Measurements from ENCODE around the gene CYP3A5. TPM values are rescaled to one million over a fixed set of nuclear protein-coding genes. Genes with fewer than 3 reads are reported as not detected.

Gene CYP3A5
- total and polyA plus RNA-seq, 9 of the 15 experiments (the other 6 are each of a cell fraction or from before 2014, with no cell fraction given), result 0.73 to 2.8 (median 1.5) TPM

GRCh38 chr7:99616359-99617191 lies 63.2 kb downstream of the CYP3A5 start, which contains the start of gene ZSCAN25 (continued):
- TF ChIP-seq E2F6 (IDR thresholded peaks at IDR 0.05; ENCODE audit: borderline replicate concordance in 1 of 2, extremely low read depth in 1 of 2, insufficient read depth in 1 of 2, insufficient read length in 1 of 2, low read depth in 1 of 2, low read length in 1 of 2, poor library complexity in 1 of 2, severe bottlenecking in 1 of 2) (peak; percentile 74 to 80), FOXJ2 (tag; IDR thresholded peaks at IDR 0.05) (no peak), ZNF239 (CRISPR knock-in tag; IDR thresholded peaks at IDR 0.05) (peak; percentile 28; the same call in 1 of the 2 replicates), MYBL2 (IDR thresholded peaks at IDR 0.05; ENCODE audit: low read depth) (peak; percentile 16; the same call in 1 of the 2 replicates), MYBL2 (CRISPR knock-in tag; IDR thresholded peaks at IDR 0.05; ENCODE audit: borderline replicate concordance) (no peak), RFX7 (CRISPR knock-in tag; IDR thresholded peaks at IDR 0.05) (no peak), BCOR (IDR thresholded peaks at IDR 0.05) (peak; percentile 100), ZNF444 (CRISPR knock-in tag; IDR thresholded peaks at IDR 0.05) (no peak), TAL1 (IDR thresholded peaks at IDR 0.05) (no peak; the same call in 1 of the 2 replicates), STAG1 (CRISPR knock-in tag; IDR thresholded peaks at IDR 0.05; ENCODE audit: borderline replicate concordance) (no peak), ZNF143 (CRISPR knock-in tag; IDR thresholded peaks at IDR 0.05) (peak; percentile 57; the same call in 1 of the 2 replicates), JUND (IDR thresholded peaks at IDR 0.05; ENCODE audit: borderline replicate concordance, low read depth, low read length) (peak; percentile 81), JUND (tag; IDR thresholded peaks at IDR 0.05; ENCODE audit: borderline replicate concordance, low read depth, low read length) (peak; percentile 23; the same call in 1 of the 3 replicates), U2AF1 (optimal IDR thresholded peaks at IDR 0.05; ENCODE audit: low read depth, low read length) (peak; percentile 69), ZNF766 (CRISPR knock-in tag; conservative IDR thresholded peaks at IDR 0.05) (peak; percentile 76; the same call in 1 of the 2 replicates), CEBPB (tag; IDR thresholded peaks at IDR 0.05) (no peak), ELF2 (CRISPR knock-in tag; IDR thresholded peaks at IDR 0.05) (peak; percentile 96), DPF2 (IDR thresholded peaks at IDR 0.05) (peak; percentile 64; the same call in 1 of the 2 replicates)
- TF ChIP-seq, protein P1, sequence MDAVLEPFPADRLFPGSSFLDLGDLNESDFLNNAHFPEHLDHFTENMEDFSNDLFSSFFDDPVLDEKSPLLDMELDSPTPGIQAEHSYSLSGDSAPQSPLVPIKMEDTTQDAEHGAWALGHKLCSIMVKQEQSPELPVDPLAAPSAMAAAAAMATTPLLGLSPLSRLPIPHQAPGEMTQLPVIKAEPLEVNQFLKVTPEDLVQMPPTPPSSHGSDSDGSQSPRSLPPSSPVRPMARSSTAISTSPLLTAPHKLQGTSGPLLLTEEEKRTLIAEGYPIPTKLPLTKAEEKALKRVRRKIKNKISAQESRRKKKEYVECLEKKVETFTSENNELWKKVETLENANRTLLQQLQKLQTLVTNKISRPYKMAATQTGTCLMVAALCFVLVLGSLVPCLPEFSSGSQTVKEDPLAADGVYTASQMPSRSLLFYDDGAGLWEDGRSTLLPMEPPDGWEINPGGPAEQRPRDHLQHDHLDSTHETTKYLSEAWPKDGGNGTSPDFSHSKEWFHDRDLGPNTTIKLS (IDR thresholded peaks at IDR 0.05; ENCODE audit: borderline replicate concordance, low read depth), result peak; percentile 95
- TF ChIP-seq, protein P2, sequence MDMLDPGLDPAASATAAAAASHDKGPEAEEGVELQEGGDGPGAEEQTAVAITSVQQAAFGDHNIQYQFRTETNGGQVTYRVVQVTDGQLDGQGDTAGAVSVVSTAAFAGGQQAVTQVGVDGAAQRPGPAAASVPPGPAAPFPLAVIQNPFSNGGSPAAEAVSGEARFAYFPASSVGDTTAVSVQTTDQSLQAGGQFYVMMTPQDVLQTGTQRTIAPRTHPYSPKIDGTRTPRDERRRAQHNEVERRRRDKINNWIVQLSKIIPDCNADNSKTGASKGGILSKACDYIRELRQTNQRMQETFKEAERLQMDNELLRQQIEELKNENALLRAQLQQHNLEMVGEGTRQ (CRISPR knock-in tag; IDR thresholded peaks at IDR 0.05), result 0 out of 2 replicates have a peak, but pooled peaks have one; percentile 20

Data from K562 (cell line).